ENCODE measurements around the gene MSANTD2. TPM values are rescaled to one million over a fixed set of nuclear protein-coding genes. Genes with fewer than 3 reads are reported as not detected.

MSANTD2 gene
- total RNA-seq, 1 donor from 2014 or later: 18.7 TPM

- Histone ChIP-seq H3K4me3 (ENCODE audit: insufficient read depth, low read depth, low read length) (no peak overlapping the region), H3K79me2 (ENCODE audit: insufficient read depth, low read length) (peaks cover 4% of the 10 kb centered on the region), H4K20me1 (ENCODE audit: insufficient read depth, low read length) (no peaks in the 10 kb centered on the region), H3K27ac (ENCODE audit: low read depth, low read length) (no peak overlapping the region), H3K4me2 (ENCODE audit: low read length) (no peak overlapping the region), H3K9ac (ENCODE audit: low read length) (no peak overlapping the region), H3K4me1 (ENCODE audit: insufficient read depth, low read length) (peaks cover 9% of the 10 kb centered on the region), H3K36me3 (ENCODE audit: insufficient read depth, low read length) (no peaks in the 10 kb centered on the region), H3K9me3 (ENCODE audit: insufficient read depth, low read depth, low read length) (no peaks in the 10 kb centered on the region), H3K27me3 (ENCODE audit: insufficient read depth, low read length) (no peaks in the 10 kb centered on the region), H2AFZ (ENCODE audit: low read depth, low read length) (no peak overlapping the region)
- TF ChIP-seq CTCF (IDR thresholded peaks at IDR 0.05; ENCODE audit: insufficient read depth, low read depth, low read length): no peak
- TF ChIP-seq EZH2 (IDR thresholded peaks at IDR 0.05; ENCODE audit: insufficient read depth, low read length): no peak
- Mint-ChIP-seq H3K27me3 (ENCODE audit: low read depth, unreplicated experiment) (no peaks in the 10 kb centered on the region), H3K27ac (ENCODE audit: unreplicated experiment) (no peak overlapping the region), H3K4me1 (ENCODE audit: low read depth, unreplicated experiment) (peaks cover 9% of the 10 kb centered on the region), H3K4me3 (ENCODE audit: unreplicated experiment) (no peak overlapping the region), H3K9me3 (ENCODE audit: unreplicated experiment) (peaks cover 2% of the 10 kb centered on the region), H3K36me3 (ENCODE audit: low read depth, unreplicated experiment) (peaks cover 8% of the 10 kb centered on the region)
- FAIRE-seq (no peak), DNase-seq (ENCODE audit: low read depth) (no peak)
Measured at GRCh38 chr11:124804884-124805283, 4.7 kb upstream of the MSANTD2 start.

GRCh38 chr11:124801636-124802312 is 1.6 kb upstream of the MSANTD2 start:
- Histone ChIP-seq H2AFZ (ENCODE audit: low read depth, low read length) (no peak overlapping the region), H3K4me2 (ENCODE audit: low read length) (peak overlapping the region; percentile 96), H3K4me1 (ENCODE audit: insufficient read depth, low read length) (peaks cover 14% of the 10 kb centered on the region), H3K9me3 (ENCODE audit: insufficient read depth, low read depth, low read length) (no peaks in the 10 kb centered on the region), H3K27me3 (ENCODE audit: insufficient read depth, low read length) (no peaks in the 10 kb centered on the region), H3K79me2 (ENCODE audit: insufficient read depth, low read length) (peaks cover 35% of the 10 kb centered on the region), H3K27ac (ENCODE audit: low read depth, low read length) (no peak overlapping the region), H4K20me1 (ENCODE audit: insufficient read depth, low read length) (peaks cover 23% of the 10 kb centered on the region), H3K36me3 (ENCODE audit: insufficient read depth, low read length) (no peaks in the 10 kb centered on the region), H3K9ac (ENCODE audit: low read length) (no peak overlapping the region), H3K4me3 (ENCODE audit: insufficient read depth, low read depth, low read length) (no peak overlapping the region)
- DNase-seq (ENCODE audit: low read depth) (no peak), FAIRE-seq (no peak)
- peaks cover 2% of the 10 kb centered on the region for H3K9me3 Mint-ChIP-seq (ENCODE audit: unreplicated experiment)
- H3K4me3 Mint-ChIP-seq (ENCODE audit: unreplicated experiment): peak overlapping the region; percentile 24
- no peaks in the 10 kb centered on the region for H3K27me3 Mint-ChIP-seq (ENCODE audit: low read depth, unreplicated experiment)
- H3K36me3 Mint-ChIP-seq (ENCODE audit: low read depth, unreplicated experiment): peaks cover 8% of the 10 kb centered on the region
- TF ChIP-seq EZH2 (IDR thresholded peaks at IDR 0.05; ENCODE audit: insufficient read depth, low read length) (no peak), CTCF (IDR thresholded peaks at IDR 0.05; ENCODE audit: insufficient read depth, low read depth, low read length) (no peak)
- H3K27ac Mint-ChIP-seq (ENCODE audit: unreplicated experiment): no peak overlapping the region
- peaks cover 18% of the 10 kb centered on the region for H3K4me1 Mint-ChIP-seq (ENCODE audit: low read depth, unreplicated experiment)

GRCh38 chr11:124801014-124801413 is 808 bp upstream of the MSANTD2 start:
- Histone ChIP-seq H3K79me2 (ENCODE audit: insufficient read depth, low read length) (peaks cover 42% of the 10 kb centered on the region), H3K27ac (ENCODE audit: low read depth, low read length) (peak overlapping the region; percentile 92), H3K4me2 (ENCODE audit: low read length) (peak overlapping the region; percentile 96), H3K9me3 (ENCODE audit: insufficient read depth, low read depth, low read length) (no peaks in the 10 kb centered on the region), H3K4me3 (ENCODE audit: insufficient read depth, low read depth, low read length) (peak overlapping the region; percentile 86), H4K20me1 (ENCODE audit: insufficient read depth, low read length) (peaks cover 31% of the 10 kb centered on the region), H3K4me1 (ENCODE audit: insufficient read depth, low read length) (peaks cover 14% of the 10 kb centered on the region), H3K27me3 (ENCODE audit: insufficient read depth, low read length) (no peaks in the 10 kb centered on the region), H3K9ac (ENCODE audit: low read length) (peak overlapping the region; percentile 92), H3K36me3 (ENCODE audit: insufficient read depth, low read length) (no peaks in the 10 kb centered on the region), H2AFZ (ENCODE audit: low read depth, low read length) (peak overlapping the region; percentile 85)
- Mint-ChIP-seq H3K4me3 (ENCODE audit: unreplicated experiment) (peak overlapping the region; percentile 89), H3K36me3 (ENCODE audit: low read depth, unreplicated experiment) (peaks cover 7% of the 10 kb centered on the region), H3K9me3 (ENCODE audit: unreplicated experiment) (peaks cover 2% of the 10 kb centered on the region), H3K4me1 (ENCODE audit: low read depth, unreplicated experiment) (peaks cover 18% of the 10 kb centered on the region), H3K27me3 (ENCODE audit: low read depth, unreplicated experiment) (no peaks in the 10 kb centered on the region), H3K27ac (ENCODE audit: unreplicated experiment) (peak overlapping the region; percentile 97)
- no peak for TF ChIP-seq EZH2 (IDR thresholded peaks at IDR 0.05; ENCODE audit: insufficient read depth, low read length)
- TF ChIP-seq CTCF (IDR thresholded peaks at IDR 0.05; ENCODE audit: insufficient read depth, low read depth, low read length): no peak
- DNase-seq (ENCODE audit: low read depth) (peak; percentile 53), FAIRE-seq (no peak)
